Upper lobe of left lung (tissue), 4 donors: ENCODE measurements around the gene XRCC6.
"Not testable (repeated sequence)": the region's sequence is repeated elsewhere in the genome, so short reads cannot be mapped to it uniquely, and the experiment has no call there.

ENCODE experiments used
- CTCF ChIP-seq, 6 experiments: fragments of 450-650 bp in 4 of 6; fragments of 200-600 bp in 2 of 6; sonication (generic) in 2 of 6; IDR thresholded peaks; one replicate each; pipeline ENCODE4 v1.5.1; 2016 to 2019; ENCODE audit warnings: antibody characterized with exemption in 6 of 6
- POLR2AphosphoS5 ChIP-seq, 2 donors: sonication (generic); formaldehyde crosslinking; IDR thresholded peaks; one replicate each; pipeline ENCODE4 v1.5.1; 2017; ENCODE audit warnings: antibody characterized with exemption in 2 of 2

- not testable (repeated sequence) for TF ChIP-seq CTCF, POLR2AphosphoS5 (IDR thresholded peaks at IDR 0.05)
Observed at GRCh38 chr22:41631615-41632014, 10.5 kb downstream of the XRCC6 start.
